SHP77 treated with DMSO at 0.1 percent for 48 hours (cell line): ENCODE results near the gene MMP15.
"Not testable (repeated sequence)": the region's sequence is repeated elsewhere in the genome, so short reads cannot be mapped to it uniquely, and the experiment has no call there.

Experiments used
- DNase-seq: peaks from one replicate; lab custom pipeline; 2025; lab: John Stamatoyannopoulos, UW

MMP15 gene

GRCh38 chr16:58086381-58087208, 61.0 kb downstream of the MMP15 start:
- no peak for DNase-seq

- DNase-seq, result no peak
Observed at GRCh38 chr16:58087209-58087913, 61.8 kb downstream of the MMP15 start.

- DNase-seq, result no peak
Observed at GRCh38 chr16:58088091-58088490, 62.5 kb downstream of the MMP15 start.

- DNase-seq, result not testable (repeated sequence)
Observed at GRCh38 chr16:58090396-58090795, 64.8 kb downstream of the MMP15 start.

GRCh38 chr16:58094026-58094425, 68.5 kb downstream of the MMP15 start:
- no peak for DNase-seq

- DNase-seq, result no peak
Observed at GRCh38 chr16:58094791-58095574, 69.4 kb downstream of the MMP15 start.

- DNase-seq, result not testable (repeated sequence)
Observed at GRCh38 chr16:58095575-58095960, 70.0 kb downstream of the MMP15 start.

- DNase-seq, result no peak
Observed at GRCh38 chr16:58096249-58096648, 70.7 kb downstream of the MMP15 start.
